D721Med (cell line): ENCODE data around the gene PHACTR3.

Source experiments
- DNase-seq: peaks from one replicate; pipeline ENCODE4 v3.0.0; 2011; ENCODE audit warnings: low spot score; ENCODE audit not compliant: insufficient read length
- FAIRE-seq: peaks from 2 replicates; lab custom pipeline; 2011; peaks lifted over from hg19 to GRCh38; lab: Jason Lieb, UNC
- CTCF ChIP-seq: IDR thresholded peaks from 2 replicates; pipeline ENCODE4 v1.5.1; 2012; ENCODE audit warnings: mild to moderate bottlenecking, control low read depth; ENCODE audit not compliant: insufficient read depth; ENCODE audit errors: missing control alignments

Gene PHACTR3

DNA sequence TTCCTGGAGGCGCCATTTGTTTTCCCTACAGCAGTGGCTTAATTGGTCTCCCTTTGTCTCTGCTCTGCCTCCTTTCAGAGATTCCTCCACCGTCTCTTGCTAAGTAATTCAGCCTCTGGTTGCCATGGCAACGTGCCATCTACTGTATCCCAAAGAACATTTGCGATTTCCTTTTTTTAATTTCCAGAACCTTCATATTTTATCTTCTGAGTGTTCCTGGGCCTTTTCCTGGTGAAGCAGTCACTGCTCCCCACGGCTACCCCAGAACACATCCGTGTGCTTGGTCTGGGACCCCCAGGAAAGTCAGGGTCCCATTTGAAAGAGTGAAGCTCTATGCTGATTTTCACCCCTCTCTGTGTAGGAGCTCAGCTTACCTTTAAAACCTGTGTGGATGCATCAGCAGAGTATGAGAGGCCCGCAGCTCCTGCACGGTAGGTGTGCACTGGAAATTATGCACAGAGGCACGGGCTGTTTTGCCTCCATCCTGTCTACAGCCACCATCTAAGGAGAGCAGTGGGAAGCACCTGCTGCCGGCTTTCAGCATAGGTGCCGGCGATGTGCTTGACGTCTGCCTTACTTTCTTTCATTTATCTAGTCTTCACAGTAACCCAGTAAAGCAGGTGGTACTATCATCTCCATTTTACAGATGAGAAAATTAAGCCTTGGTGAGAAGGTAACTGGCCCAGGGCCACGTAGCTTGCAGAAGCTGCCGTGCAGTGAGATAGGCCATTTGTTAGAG is 206.3 kb downstream of the PHACTR3 start:
- FAIRE-seq (no peak), DNase-seq (no peak)
- TF ChIP-seq CTCF, result no peak

- no peak for DNase-seq
- no peak for TF ChIP-seq CTCF
- no peak for FAIRE-seq
Observed at GRCh38 chr20:59811681-59812171, 207.4 kb downstream of the PHACTR3 start.

DNA sequence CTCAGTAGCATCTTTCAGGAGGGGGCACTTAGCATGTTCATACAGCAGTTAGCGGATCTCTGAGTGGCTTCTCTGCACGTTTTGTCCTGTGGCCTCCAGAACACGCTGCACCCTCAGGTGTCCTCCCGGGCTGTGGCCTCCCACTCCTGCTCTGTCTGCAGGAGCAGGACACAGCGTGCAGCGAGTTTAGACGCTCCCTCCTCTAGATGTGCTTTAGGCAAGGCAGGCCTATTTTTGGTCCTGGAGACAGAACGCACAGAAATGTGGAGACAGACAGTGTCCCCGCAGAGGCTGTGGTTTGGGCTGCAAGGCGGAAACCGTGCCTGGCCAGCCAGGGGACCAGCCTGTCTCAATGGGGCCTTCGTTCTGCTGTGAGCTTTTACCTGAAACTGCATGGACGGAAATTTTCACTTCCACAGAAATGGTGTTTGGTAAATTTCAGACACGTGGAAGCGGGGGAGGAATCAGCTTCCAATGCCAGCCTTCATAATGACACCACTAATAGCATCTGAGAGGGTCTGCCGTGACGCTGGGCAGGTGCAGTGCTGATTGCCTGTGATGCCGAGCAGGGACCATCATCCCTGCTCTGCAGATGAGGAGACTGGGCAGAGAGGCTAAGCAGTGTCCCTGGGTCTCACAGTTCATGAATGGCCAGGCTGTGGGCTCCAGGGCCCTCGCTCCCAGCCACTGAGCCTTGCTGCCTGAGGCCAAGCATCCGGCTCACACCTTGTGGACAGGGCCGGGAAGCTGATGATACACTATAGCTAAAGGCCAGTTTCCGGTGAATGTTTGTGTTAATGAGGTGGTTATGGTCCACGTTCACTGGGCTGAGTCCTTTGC is 208.2 kb downstream of the PHACTR3 start:
- FAIRE-seq (no peak), DNase-seq (no peak)
- no peak for TF ChIP-seq CTCF

DNA sequence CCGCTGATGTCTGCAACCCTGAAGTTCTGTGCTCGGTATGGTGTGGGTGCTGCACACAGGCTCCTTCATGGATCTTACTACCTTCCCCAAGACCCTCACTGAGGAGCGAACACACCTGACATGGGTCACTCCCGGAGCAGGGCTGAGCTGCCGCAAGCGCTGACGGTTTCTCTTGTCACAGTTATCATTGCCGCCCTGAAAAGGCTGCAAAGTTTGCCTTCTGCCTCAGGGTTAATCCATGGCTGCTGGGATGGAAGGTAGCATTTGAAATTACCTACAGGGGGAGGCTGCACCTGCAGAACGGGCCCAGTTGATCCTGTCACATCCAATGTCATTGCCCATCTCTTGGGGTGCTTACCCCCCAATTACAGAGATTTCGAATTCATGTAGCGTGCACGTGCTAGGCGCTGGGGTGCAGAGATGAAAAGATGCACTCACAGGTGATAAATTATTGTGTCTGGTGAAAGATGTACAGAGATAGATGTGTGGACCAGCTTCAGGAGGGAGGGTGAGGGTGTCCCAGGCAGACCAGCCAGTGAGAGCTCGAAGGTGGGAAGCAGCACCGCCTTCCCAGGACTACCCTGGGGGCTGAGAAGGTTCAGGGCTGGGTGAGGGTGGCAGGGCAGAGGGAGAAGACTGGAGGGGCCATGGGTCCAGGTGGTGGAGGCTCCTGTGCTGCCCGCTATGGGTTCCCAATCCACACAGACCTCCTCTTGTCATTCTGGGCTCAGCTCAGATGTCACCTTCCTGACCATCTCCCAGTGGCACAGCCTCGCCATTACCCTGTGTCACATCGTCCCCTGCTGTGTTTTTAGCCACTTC is 209.0 kb downstream of the PHACTR3 start:
- DNase-seq, result no peak
- no peak for TF ChIP-seq CTCF
- no peak for FAIRE-seq

- no peak for TF ChIP-seq CTCF
- FAIRE-seq, result no peak
Observed at GRCh38 chr20:59813948-59814839, 209.9 kb downstream of the PHACTR3 start.

GRCh38 chr20:59814840-59815340 is 210.6 kb downstream of the PHACTR3 start:
- no peak for TF ChIP-seq CTCF
- FAIRE-seq, result no peak
- no peak for DNase-seq

More at GRCh38 chr20:59813948-59814839, 209.9 kb downstream of the PHACTR3 start:
- DNase-seq, result no peak
